ENCODE measurements around the gene MRPL21. TPM values are rescaled to one million over a fixed set of nuclear protein-coding genes. Genes with fewer than 3 reads are reported as not detected.

MRPL21 gene
- total RNA-seq, 2 donors from 2014 or later: 63.8 to 64.9 TPM

DNA sequence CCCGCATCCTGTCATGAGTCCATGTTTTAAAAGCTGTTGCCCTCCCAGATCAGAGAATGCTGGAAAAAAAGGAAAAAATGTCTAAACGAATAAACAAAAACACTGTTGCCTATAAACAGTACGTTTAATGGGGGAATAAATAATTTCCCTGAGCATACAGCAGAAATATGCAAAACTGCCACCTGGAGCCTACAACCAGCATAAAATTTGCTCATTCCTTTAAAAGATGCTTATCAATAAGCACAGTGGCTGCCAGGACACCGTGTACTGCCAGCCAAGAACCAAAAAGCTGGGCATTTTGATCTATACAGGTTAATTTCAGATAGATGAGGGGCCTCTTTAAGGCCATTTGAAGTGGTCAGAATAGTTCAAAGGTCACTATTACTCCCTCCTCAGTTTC lies 56.2 kb downstream of the MRPL21 start:
- WGBS, 2 experiments (ENCODE audit: insufficient coverage in 1 of 2, insufficient read length in 1 of 2): 90 to 91% methylated on average over 4 of the region's 4 CpGs
- no peaks in the 10 kb centered on the region for H3K36me3 ChIP-seq (ENCODE audit: control insufficient read depth, insufficient read depth, low read length)
- H3K27me3 Mint-ChIP-seq (ENCODE audit: insufficient read depth): peaks cover 38% of the 10 kb centered on the region
- no peak for DNase-seq
- peaks cover 2% of the 10 kb centered on the region for H3K36me3 Mint-ChIP-seq (ENCODE audit: low read depth)
- H3K9ac ChIP-seq (ENCODE audit: extremely low read depth, low read length, poor library complexity, severe bottlenecking): no peak overlapping the region
- H3K4me1 ChIP-seq (ENCODE audit: control insufficient read depth, insufficient read depth, low read length): no peaks in the 10 kb centered on the region
- peaks cover 40% of the 10 kb centered on the region for H3K27me3 ChIP-seq (ENCODE audit: control insufficient read depth, insufficient read depth, low read length, poor library complexity, severe bottlenecking)
- H3K9me3 Mint-ChIP-seq: no peaks in the 10 kb centered on the region
- no peaks in the 10 kb centered on the region for H3K9me3 ChIP-seq (ENCODE audit: control insufficient read depth, low read length)
- H3K4me3 ChIP-seq (ENCODE audit: low read length): no peak overlapping the region
- no peak overlapping the region for H3K4me3 Mint-ChIP-seq
- H3K27ac Mint-ChIP-seq: no peak overlapping the region
- no peak overlapping the region for H3K27ac ChIP-seq (ENCODE audit: low read depth, low read length)
- TF ChIP-seq CTCF (conservative IDR thresholded peaks at IDR 0.05): no peak
- peaks cover 4% of the 10 kb centered on the region for H3K4me1 Mint-ChIP-seq

GRCh38 chr11:68845351-68846002 lies 58.2 kb downstream of the MRPL21 start:
- 82 to 86% methylated on average over 18 of the region's 18 CpGs for WGBS, 2 experiments (ENCODE audit: insufficient coverage in 1 of 2, insufficient read length in 1 of 2)
- no peak overlapping the region for H3K4me3 Mint-ChIP-seq
- no peak for DNase-seq
- Histone ChIP-seq H3K27ac (ENCODE audit: low read depth, low read length) (no peak overlapping the region), H3K36me3 (ENCODE audit: control insufficient read depth, insufficient read depth, low read length) (no peaks in the 10 kb centered on the region), H3K9me3 (ENCODE audit: control insufficient read depth, low read length) (no peaks in the 10 kb centered on the region), H3K4me3 (ENCODE audit: low read length) (no peak overlapping the region), H3K9ac (ENCODE audit: extremely low read depth, low read length, poor library complexity, severe bottlenecking) (no peak overlapping the region), H3K27me3 (ENCODE audit: control insufficient read depth, insufficient read depth, low read length, poor library complexity, severe bottlenecking) (peaks cover 58% of the 10 kb centered on the region), H3K4me1 (ENCODE audit: control insufficient read depth, insufficient read depth, low read length) (no peaks in the 10 kb centered on the region)
- H3K9me3 Mint-ChIP-seq: no peaks in the 10 kb centered on the region
- peaks cover 4% of the 10 kb centered on the region for H3K4me1 Mint-ChIP-seq
- no peaks in the 10 kb centered on the region for H3K36me3 Mint-ChIP-seq (ENCODE audit: low read depth)
- peaks cover 48% of the 10 kb centered on the region for H3K27me3 Mint-ChIP-seq (ENCODE audit: insufficient read depth)
- TF ChIP-seq CTCF (conservative IDR thresholded peaks at IDR 0.05): no peak
- no peak overlapping the region for H3K27ac Mint-ChIP-seq

DNA sequence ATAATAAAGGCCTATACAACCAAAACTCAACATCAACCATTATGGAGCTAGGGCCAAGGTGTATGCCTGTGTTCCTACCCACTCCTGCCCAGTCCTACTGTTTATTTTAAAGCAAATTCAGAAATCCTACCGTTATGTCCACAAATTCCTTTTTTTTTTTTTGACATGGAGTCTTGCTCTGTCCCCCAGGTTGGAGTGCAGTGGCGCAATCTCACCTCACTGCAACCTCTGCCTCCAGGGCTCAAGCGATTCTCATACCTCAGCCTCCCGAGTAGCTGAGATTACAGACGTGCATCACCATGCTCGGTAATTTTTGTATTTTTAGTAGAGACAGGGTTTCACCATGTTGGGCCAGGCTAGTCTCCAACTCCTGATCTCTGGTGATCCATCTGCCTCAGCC lies 58.8 kb downstream of the MRPL21 start:
- Histone ChIP-seq H3K4me3 (ENCODE audit: low read length) (no peak overlapping the region), H3K36me3 (ENCODE audit: control insufficient read depth, insufficient read depth, low read length) (no peaks in the 10 kb centered on the region), H3K27ac (ENCODE audit: low read depth, low read length) (no peak overlapping the region), H3K27me3 (ENCODE audit: control insufficient read depth, insufficient read depth, low read length, poor library complexity, severe bottlenecking) (peaks cover 64% of the 10 kb centered on the region), H3K9me3 (ENCODE audit: control insufficient read depth, low read length) (no peaks in the 10 kb centered on the region), H3K4me1 (ENCODE audit: control insufficient read depth, insufficient read depth, low read length) (no peaks in the 10 kb centered on the region), H3K9ac (ENCODE audit: extremely low read depth, low read length, poor library complexity, severe bottlenecking) (no peak overlapping the region)
- peaks cover 11% of the 10 kb centered on the region for H3K4me1 Mint-ChIP-seq
- TF ChIP-seq CTCF (conservative IDR thresholded peaks at IDR 0.05): no peak
- H3K27ac Mint-ChIP-seq: no peak overlapping the region
- H3K36me3 Mint-ChIP-seq (ENCODE audit: low read depth): no peaks in the 10 kb centered on the region
- H3K27me3 Mint-ChIP-seq (ENCODE audit: insufficient read depth): peaks cover 54% of the 10 kb centered on the region
- WGBS, 2 experiments (ENCODE audit: insufficient coverage in 1 of 2, insufficient read length in 1 of 2): 80 to 91% methylated on average over 1 to 6 of the region's 6 CpGs
- no peaks in the 10 kb centered on the region for H3K9me3 Mint-ChIP-seq
- DNase-seq: no peak
- H3K4me3 Mint-ChIP-seq: no peak overlapping the region
